Measurements from ENCODE around the gene GPD1.

DNA sequence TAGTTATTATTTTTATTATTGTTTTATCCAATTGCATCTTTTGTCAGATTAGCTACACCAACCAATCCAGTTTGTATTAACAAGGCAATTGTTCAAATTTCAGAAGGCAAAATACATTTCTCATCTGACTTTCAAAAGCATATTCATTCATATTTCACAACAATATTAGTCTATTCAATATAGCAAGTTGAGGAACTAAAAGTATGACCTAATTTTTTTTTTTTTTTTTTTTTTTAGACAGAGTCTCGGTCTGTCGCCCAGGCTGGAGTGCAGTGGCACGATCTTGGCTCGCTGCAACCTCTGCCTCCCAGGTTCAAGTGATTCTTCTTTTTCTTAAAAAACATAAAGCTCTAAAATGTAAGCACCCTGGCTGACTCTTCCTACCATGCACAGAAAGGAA is 25.5 kb downstream of the GPD1 start:
- no peak for TF ChIP-seq CTCF (IDR thresholded peaks at IDR 0.05; ENCODE audit: low read depth, low read length)
- TF ChIP-seq MAX (IDR thresholded peaks at IDR 0.05; ENCODE audit: low read depth, low read length), result no peak
- no peak for TF ChIP-seq POLR2A (IDR thresholded peaks at IDR 0.05; ENCODE audit: extremely low read depth, insufficient read length)
- TF ChIP-seq MYC (IDR thresholded peaks at IDR 0.05; ENCODE audit: low read depth, low read length), result no peak

Data from NB4 (cell line).